ENCODE results near the gene KBTBD12.
"Not testable (repeated sequence)": the region's sequence is repeated elsewhere in the genome, so short reads cannot be mapped to it uniquely, and the experiment has no call there.

KBTBD12 gene

DNA sequence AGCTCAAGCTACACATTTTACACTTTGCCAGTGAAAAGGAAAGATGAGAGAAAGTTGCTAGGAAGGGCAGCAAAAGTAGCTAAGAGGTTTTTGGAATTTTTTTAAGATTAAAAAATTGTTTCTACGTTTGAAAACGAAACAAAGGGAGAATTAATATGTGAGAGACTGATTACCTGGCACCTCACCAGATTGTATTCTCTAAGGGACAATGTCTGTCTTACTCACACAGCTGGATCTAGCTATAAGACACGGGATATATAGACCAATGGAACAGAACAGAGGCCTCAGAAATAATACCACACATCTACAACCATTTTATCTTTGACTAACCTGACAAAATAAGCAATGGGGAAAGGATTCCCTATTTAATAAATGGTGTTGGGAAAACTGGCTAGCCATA lies 9.5 kb upstream of the KBTBD12 start:
- DNase-seq, result no peak

DNA sequence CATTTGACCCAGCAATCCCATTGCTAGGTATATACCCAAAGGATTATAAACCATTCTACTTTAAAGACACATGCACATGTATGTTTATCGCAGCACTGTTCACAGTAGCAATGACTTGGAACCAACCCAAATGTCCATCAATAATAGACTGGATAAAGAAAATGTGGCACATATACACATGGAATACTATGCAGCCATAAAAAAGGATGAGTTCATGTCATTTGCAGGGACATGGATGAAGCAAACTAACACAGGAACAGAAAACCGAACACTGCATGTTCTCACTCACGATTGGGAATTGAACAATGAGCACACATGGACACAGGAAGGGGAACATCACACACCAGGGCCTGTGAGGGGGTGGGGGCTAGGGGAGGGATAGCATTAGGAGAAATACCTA lies 8.4 kb upstream of the KBTBD12 start:
- DNase-seq, result not testable (repeated sequence)

- no peak for DNase-seq
Observed at GRCh38 chr3:127908202-127908601, 6.8 kb upstream of the KBTBD12 start.

- DNase-seq, result no peak
Observed at GRCh38 chr3:127908951-127909350, 6.1 kb upstream of the KBTBD12 start.

- no peak for DNase-seq
Observed at GRCh38 chr3:127909646-127910045, 5.4 kb upstream of the KBTBD12 start.

DNA sequence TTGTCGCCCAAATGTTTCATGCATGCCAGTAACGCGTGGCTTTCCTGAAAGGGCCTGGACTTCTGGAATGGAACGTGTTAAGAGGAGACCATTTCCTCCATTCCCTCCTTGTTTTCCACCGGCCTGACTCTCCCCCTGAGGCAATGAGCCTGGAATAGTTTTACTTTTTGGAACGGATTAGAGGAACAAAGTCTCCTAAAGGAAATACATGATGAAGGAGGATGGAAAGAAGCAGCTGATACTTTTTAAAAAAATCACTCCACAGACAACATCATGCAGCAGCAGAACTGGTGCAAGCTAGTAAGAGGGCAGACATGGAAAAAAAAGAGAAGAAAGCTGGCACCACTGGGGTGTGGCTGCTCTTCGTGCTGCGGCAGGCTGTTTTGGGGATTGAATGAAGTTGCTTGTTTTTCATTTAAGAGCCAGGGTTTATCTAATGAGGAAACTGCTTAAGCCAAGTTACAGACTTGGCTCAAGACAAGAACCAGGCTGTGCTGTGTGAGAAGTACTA lies 3.6 kb upstream of the KBTBD12 start:
- no peak for DNase-seq

DNA sequence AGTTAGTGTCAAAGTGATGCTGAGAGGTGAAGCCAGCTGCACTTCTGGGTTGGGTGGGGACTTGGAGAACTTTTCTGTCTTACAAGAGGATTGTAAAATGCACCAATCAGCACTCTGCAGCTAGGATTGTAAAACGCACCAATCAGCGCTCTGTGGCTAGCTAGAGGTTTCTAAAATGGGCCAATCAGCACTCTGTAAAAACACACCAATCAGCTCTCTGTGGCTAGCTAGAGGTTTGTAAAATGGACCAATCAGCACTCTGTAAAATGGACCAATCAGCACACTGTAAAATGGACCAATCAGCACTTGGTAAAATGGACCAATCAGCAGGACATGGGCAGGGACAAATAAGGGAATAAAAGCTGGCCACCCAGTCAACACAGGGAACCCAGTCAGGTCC lies 1.2 kb upstream of the KBTBD12 start:
- DNase-seq, result not testable (repeated sequence)

DNA sequence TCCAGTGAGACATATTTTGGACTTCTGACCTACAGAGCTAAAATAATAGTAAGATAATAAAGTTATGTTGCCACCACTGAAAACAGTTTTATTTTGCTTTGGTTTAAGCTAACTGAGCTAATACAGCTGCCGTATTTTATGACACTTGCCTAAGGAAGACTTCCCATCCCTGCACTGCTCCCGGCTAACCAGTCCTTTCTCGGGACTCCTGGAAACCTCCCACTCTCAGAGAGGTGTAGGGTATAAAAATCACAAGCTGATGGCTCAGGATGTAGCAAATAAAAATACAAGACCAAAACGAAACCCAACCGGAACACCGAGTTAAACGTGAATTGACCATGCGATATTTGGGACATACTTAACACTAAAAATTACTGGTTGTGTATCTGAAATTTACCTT lies 448 bp upstream of the KBTBD12 start:
- no peak for DNase-seq

- peak; percentile 55 for DNase-seq
Observed at GRCh38 chr3:127915937-127916493, 983 bp downstream of the KBTBD12 start.

DNA sequence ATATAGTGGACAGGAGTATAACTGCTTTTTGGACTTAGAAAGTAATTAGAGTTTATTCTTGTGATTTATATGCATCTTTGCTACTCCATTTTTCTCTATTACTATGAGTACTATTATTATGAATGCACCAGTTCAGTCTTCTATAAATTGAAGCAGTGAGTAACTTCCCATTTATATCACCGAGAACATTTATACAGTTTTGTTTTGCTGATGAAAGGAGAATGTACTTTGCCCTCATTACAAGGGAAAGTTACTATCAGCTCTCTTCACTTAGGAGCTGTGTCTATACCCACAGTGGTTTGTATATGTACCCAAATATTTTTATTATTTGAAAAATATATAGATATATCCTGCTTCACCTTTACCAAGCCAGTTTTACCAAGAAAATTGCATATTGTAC lies 5.7 kb downstream of the KBTBD12 start:
- DNase-seq, result no peak

- DNase-seq, result no peak
Observed at GRCh38 chr3:127923611-127924010, 8.6 kb downstream of the KBTBD12 start.

GRCh38 chr3:127925384-127925783 lies 10.4 kb downstream of the KBTBD12 start:
- no peak for DNase-seq

GRCh38 chr3:127927829-127928604 lies 13.0 kb downstream of the KBTBD12 start:
- no peak for DNase-seq

- DNase-seq, result no peak
Observed at GRCh38 chr3:127929818-127930413, 14.9 kb downstream of the KBTBD12 start.

DNA sequence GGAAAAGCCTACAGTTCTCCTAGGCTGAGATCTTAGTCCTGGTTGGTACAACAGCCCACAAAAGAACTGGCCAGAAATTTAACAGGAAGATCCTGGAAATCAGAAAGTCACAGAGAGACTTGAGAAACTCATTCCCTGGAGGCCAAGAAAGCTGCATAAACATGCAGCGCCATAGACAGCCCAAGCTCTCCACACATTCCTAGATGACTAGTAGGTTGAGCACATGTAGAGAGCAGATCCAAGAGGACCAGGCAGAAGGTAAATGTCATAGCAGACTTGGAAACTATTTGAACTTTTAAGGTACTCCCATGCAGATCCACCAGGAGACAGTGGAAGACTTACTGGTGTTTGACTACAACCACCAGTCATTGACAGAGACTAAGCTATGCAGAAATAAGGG lies 18.4 kb downstream of the KBTBD12 start:
- no peak for DNase-seq

GRCh38 chr3:127938800-127939199 lies 23.8 kb downstream of the KBTBD12 start:
- no peak for DNase-seq

DNA sequence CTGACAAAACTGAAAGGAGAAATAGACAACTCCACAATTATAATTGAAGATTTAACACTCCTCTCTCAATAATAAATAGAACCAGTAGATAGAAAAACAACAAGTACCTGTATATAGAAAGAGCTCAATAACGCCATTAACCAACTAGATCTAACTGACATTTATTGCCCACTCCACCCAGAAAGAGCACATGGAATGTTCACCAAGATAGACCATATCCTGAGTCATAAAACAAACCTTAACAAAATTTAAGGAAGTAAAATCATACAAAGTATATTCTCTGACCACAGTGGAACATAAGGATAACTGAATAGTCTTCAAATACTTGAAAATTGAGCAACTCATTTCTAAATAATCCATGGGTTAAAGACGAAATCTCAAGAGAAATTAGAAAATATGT lies 25.1 kb downstream of the KBTBD12 start:
- no peak for DNase-seq

- no peak for DNase-seq
Observed at GRCh38 chr3:127942613-127943012, 27.6 kb downstream of the KBTBD12 start.

DNA sequence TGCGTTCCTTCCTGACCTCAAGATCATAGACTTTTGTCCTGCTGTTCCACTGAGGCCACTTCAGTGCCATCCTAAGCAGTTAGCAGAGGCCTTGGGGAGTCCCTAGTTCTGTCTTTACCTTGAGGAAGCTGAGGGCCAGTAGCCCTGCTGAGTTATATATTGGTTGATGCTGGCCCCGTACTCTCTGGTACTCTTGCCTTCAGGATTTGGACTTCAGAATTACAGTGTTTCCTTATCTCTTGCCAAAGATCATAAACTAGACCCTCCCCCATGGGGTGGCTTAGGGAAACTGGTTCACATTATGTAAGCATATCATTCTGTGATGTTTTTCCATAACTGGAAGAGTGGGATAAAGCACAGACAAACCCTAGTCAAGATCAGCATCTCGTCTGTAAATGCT lies 33.2 kb downstream of the KBTBD12 start:
- no peak for DNase-seq

DNA sequence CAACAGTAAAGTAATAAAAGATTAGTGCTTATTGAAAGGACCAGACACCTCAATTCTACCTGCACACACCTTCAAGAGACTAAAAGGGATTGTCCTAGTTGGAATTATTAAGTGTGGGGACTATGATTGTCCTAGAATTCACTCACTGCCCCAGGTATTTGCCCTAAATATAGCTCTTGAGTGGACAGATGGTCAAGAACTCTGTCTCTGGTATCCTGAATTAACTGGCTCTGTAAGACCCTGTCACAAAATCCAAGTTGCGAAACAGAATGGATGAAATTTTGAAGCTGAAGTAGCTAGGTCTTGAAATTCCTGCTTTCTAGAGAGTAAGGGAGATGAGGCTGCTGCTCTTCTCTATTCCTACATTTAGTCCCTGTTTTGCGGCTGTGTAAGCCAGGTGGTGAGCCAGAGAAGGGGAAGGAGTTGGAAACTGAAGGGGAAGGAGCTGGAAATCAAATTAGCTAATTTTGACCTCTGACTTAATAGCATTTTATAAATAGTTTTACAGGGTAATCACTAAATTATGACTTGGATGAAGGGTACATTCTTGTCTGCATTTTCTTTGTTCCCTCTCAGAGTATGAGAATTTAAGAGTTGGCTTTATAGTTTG lies 34.5 kb downstream of the KBTBD12 start:
- no peak for DNase-seq

- DNase-seq, result no peak
Observed at GRCh38 chr3:127951276-127951675, 36.2 kb downstream of the KBTBD12 start.

- no peak for DNase-seq
Observed at GRCh38 chr3:127953091-127954035, 38.3 kb downstream of the KBTBD12 start.

GRCh38 chr3:127954640-127955039 lies 39.6 kb downstream of the KBTBD12 start:
- DNase-seq, result no peak

Measured in retina (tissue), 1 donor.